Embryonic facial prominence (tissue), 1 donor: Measurements from ENCODE around the gene IFIT5.
"Not testable (repeated sequence)": the region's sequence is repeated elsewhere in the genome, so short reads cannot be mapped to it uniquely, and the experiment has no call there.

ENCODE experiments used
- DNase-seq: peaks from one replicate; pipeline ENCODE4 v3.0.0-alpha.2; 2016; ENCODE audit errors: extremely low spot score

IFIT5 gene

GRCh38 chr10:89414146-89414878 lies at the start of gene IFIT5:
Gene IFIT5 (plus strand): TSS chr10:89414568. CDS start chr10:89414799, 231 bp downstream.
- peak; percentile 77 for DNase-seq

GRCh38 chr10:89367529-89367928 lies 46.8 kb upstream of the IFIT5 start:
- no peak for DNase-seq

DNA sequence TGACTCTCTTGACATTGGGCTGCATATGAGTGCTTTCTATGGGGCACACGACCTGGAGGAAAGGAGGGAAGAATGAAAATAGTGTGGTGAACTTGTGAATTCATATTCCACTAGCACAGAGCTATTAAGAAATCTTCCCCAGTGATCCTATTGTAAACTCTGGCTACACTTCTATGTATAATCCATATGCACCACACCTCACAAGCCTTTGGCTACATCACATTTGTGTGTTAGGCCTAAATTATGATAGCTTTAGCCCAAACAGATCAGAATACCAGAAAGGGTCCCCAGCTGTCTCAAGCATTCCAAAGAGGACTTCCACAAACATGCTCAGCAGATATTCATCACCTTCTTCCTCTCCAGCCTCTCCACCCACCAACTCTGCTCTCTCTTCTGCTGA lies 46.2 kb upstream of the IFIT5 start:
- DNase-seq = no peak

DNA sequence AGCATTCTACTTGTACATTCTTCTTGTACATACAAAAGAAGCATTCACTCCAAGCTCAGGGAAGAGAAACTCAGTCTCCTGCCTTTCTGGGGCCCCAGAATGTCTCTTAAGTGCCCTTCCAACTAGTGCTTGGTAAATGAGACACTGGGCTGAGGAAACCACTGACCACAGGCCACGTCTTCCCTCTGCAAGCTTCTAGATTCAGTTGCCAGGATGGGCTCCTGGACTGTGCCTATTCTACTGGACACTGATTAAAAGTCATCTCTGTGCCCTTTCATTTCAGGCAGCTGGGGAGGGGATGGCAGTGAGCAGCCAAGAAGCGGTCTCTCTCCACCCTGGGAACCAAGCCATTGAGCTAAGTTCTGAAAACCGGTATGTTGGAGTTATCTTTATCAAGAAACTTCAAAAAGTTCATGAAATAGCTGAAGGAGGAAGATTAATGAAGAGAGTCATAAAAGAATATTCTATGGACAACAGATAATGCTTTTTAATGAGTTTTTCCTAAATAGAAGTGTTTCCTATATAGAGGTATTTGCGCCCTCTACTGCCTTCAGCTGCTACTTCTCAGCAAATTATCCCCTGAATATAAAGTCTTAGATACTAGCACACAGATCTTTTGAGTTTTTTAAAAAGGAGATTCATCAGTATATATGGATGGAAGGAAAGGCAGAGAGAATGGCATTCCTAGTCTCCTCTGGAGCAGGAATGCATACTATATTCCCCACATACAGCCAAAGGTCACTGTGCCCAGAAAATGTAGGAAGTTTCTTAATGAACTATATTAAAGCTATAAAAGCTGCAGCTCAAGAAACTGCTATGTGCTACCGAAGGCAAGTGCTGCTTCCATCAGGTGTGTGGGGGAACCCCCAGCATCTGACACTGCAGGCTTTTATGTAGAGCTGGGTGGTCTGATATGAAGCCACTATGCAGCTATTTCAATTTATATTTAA lies 44.9 kb upstream of the IFIT5 start:
- DNase-seq = peak; percentile 46

DNA sequence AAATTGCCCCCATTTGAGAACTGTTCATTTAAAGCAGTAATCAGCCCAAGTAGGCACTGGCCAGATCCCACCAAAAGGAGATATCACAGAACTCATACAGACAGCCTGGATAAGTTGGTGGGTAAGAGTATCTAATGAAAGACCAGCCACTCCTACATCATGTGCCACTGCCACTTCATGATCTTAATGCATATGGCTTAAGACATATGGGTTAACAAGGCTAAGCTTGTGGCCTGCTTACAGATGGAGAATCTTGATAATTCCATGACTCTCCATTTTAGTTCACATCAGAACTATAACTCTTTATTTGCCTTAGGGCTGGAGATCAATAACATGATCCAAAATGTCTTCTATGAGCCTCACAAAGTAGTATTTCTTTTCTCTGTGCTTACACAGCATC lies 43.3 kb upstream of the IFIT5 start:
- no peak for DNase-seq

DNA sequence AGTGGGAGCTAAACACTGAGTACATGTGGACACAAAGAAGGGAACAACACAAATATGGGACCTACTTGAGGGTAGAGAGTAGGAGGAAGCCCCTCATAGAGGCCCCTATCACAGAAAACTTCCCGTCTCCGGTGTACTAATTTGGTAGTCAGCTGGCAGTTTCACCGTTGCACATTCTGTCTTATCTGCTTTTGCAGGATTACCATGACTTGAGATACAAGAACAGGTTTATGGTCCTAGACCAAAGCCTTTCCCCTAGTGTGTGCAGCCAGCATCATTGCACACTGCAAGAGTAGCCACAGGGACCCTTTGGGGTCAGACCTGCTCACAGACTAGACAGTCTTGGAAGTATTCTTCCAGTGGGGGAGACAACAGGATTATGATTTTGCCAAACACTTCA lies 42.4 kb upstream of the IFIT5 start:
- no peak for DNase-seq

DNA sequence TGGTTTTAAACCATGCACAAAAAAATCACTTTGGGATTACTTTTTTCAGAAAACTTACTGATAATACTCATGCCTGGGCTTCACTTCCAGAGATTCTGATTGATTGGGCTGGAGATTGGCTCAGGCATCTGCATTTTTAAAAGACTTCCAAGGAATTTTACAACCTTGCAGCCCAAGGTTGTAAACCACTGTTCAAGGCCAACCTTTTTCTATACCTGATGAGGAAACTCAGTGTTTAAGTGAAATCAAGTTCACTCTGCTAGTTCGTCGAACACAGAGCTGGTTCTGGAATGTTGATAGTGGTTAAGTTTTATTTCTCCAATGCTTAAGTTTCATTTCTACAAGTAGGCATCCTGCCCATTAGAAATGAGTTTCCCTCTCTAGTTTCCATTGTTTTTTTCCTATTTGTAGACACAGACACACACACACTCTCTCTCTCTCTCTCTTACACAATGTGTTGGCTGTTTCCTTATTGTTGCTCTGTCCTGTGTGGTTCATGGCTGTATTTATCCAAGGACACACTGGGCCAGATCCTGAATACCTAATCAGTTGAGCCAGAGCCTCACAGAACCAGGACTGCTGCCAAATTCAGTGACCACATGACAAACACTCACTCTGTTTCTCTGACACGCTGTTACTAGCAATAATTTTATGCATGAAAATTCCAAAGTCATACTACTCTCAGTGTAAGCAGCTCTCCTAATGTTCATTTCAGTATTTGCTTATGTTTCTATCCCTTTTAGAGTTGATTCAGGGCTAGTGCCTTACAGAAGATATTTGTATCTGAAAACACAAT lies 40.3 kb upstream of the IFIT5 start:
- no peak for DNase-seq

DNA sequence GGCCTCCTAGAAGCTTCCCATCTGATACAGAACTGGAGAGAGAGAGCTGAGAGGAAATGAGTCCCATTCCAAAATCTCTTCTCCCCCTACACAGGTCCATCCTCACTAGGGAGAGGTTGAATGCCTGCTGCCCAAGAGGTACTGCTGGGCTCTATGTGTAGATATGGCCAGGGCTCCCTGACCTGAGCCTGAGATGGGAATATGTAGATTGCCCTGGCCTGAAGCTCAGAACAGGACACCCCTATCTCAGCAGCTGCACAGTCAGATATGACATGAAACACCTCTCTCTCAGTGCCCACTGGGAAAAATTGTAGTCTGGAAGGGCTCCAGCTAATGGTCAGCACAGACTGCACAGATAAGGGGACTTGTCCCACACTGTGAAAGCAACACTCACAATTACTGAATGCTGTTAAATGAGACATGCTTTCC lies 39.6 kb upstream of the IFIT5 start:
- DNase-seq = no peak

- no peak for DNase-seq
Measured at GRCh38 chr10:89377705-89378637, 36.4 kb upstream of the IFIT5 start, which contains the start of gene IFIT1B. Gene IFIT1B (plus strand): TSS chr10:89378056. CDS start chr10:89378136, 80 bp downstream.

DNA sequence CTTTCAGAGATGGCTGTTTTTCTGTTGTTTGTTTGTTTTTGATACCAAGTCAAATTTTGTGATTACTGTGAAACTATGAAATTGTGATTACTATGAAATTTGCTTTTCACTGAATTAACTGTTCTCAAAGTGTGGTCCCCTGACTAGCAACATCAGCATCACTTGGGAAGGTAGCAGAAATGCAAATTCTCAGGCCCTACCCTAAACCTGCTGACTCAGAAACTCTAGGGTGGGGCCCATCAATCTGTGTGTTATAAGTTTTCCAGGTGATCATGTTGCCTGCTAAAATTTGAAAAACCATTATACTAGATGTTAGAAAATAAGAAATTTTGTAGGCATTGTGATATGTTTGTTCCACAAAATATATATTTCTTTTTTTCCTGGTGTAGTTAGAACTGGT lies 35.3 kb upstream of the IFIT5 start:
- no peak for DNase-seq

GRCh38 chr10:89382757-89383156 lies 31.6 kb upstream of the IFIT5 start:
- DNase-seq = no peak

GRCh38 chr10:89384474-89385340 lies 29.7 kb upstream of the IFIT5 start:
- DNase-seq = no peak

- no peak for DNase-seq
Measured at GRCh38 chr10:89388806-89389205, 25.6 kb upstream of the IFIT5 start.

GRCh38 chr10:89389254-89389653 lies 25.1 kb upstream of the IFIT5 start:
- peak; percentile 29 for DNase-seq

DNA sequence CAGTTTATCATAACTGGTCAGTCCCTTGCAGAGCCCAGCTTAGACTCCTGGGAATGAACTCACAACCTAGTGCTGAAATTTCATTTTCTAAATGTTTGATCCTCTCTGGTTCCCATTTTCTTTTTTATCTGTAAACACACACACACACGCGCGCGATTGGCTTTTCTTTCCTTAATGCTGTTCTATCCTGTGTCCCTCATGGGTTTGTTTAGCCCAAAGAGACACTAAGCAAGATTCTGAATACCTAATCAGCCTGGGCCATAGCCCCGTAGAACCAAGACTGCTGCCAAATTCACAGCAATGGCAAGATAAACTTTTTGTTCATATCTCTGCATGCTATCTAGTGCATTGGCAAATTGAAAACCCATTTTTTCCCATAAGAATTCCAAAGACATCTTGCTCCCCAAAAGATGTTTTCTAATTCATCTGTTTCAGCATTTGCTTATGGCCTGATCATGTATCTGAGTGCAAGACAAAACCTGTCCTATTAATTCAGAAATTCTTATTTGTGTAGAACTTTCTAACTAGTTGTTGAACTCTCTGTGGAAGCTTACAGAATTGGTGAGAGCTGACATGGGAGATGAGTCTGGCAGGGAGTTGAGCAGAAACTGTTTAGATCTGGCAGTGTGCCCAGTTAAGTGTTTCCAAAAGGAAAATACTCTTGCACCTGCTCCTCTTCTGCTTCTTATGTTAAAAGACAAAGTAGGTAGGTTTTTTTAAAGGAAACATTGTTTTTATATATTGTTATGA lies 23.7 kb upstream of the IFIT5 start:
- no peak for DNase-seq

GRCh38 chr10:89391226-89391576 lies 23.2 kb upstream of the IFIT5 start:
- not testable (repeated sequence) for DNase-seq

DNA sequence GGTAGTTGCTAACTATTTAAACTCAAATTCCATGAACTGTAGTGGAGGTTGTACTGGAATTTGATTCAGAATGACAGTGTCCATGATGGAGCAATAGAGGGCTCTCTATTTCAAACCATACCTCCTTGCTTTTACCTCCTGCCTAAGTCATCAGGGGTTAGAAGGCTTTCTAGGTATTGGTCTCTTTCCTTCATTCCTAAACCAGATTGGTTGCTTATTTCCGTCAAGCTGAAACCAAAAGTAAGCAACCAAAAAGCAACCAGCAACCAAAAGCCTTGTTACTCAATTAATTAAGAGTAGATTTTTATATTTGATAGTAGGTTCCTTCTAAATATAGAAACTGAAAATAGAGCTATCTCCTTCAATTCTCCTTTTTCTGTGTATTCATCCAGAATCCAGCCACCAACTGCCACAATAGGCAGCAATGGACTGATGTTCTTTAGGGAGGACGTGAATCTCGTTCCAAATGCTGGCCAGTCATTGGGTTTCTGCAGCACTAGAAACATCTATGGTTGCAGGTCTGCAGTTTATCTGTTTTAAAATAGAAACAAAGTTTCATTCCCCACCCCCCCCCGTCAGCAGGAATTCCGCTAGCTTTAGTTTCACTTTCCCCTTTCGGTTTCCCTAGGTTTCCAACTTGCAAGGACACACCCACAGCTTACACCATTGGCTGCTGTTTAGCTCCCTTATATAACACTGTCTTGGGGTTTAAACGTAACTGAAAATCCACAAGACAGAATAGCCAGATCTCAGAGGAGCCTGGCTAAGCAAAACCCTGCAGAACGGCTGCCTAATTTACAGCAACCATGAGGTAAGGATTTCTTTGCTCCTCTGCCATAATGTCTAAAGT lies 22.2 kb upstream of the IFIT5 start, which contains the start of gene IFIT1:
Gene IFIT1 (plus strand): TSS at position 717 of the 850 bp plus-strand sequence. CDS start 90 bp downstream, at position 807.
- peak; percentile 79 for DNase-seq

DNA sequence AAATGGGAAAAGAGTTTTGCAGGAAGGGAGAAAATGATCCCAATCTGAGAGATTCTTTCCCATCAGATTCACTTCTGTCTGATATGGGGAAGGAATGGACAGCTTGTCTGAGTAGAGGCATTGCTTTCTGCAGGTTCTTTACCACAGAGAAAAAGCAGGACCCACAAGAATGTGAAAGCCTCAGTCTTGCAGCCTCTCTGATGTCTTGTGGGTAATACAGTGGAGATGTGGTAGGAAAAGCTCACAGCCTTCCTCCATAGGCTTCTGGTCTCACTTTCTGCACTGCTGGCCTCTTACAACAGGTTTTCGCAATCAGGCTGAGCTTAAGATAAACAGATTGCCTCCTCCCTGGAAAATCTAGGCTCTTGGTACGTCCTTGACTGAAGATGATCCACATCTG lies 21.4 kb upstream of the IFIT5 start:
- no peak for DNase-seq
